ENCODE data around the gene TMEM30A. TPM values are rescaled to one million over a fixed set of nuclear protein-coding genes. Genes with fewer than 3 reads are reported as not detected.
A peak's percentile ranks its signal among the peaks of the same experiment; 100 is the strongest.

TMEM30A gene
- total RNA-seq, 1 experiment from 2014 or later, result 65.2 TPM

- H3K9me3 Mint-ChIP-seq, result peaks cover 0 to 13% of the 10 kb centered on the region in 2 experiments; a peak in 3 of 5 replicates
- no peaks in the 10 kb centered on the region for H3K27me3 Mint-ChIP-seq (ENCODE audit: low read depth)
- peak overlapping the region; percentile 95 for H3K27ac ChIP-seq (ENCODE audit: insufficient read length, low read depth, low read length)
- peak overlapping the region; percentile 69 for H4K91ac ChIP-seq (ENCODE audit: insufficient read length, low read depth, low read length)
- no peak overlapping the region for H3K23ac ChIP-seq (ENCODE audit: insufficient read length, low read depth, low read length)
- peaks cover 3% of the 10 kb centered on the region for H3K79me1 ChIP-seq (ENCODE audit: insufficient read depth, low read depth, low read length, poor library complexity, severe bottlenecking)
- H4K20me1 ChIP-seq (ENCODE audit: control insufficient read depth, insufficient read depth, insufficient read length), result no peaks in the 10 kb centered on the region
- no CpG with 5 or more reads among the region's 4 CpGs for WGBS (ENCODE audit: extremely low coverage, insufficient read length, low lambda C conversion rate)
- H2AK5ac ChIP-seq (ENCODE audit: insufficient read length, low read length), result peak overlapping the region; percentile 18
- no peak overlapping the region for H3K18ac ChIP-seq (ENCODE audit: insufficient read length, low read depth, low read length)
- peaks cover 7% of the 10 kb centered on the region; the same call in 1 of the 2 replicates for H3K79me2 ChIP-seq (ENCODE audit: insufficient read depth, low read length)
- no peak overlapping the region for H4K8ac ChIP-seq (replicated peaks; ENCODE audit: insufficient read length, low read depth, low read length)
- no peak overlapping the region for H3K14ac ChIP-seq (ENCODE audit: insufficient read depth, low read length)
- no peak overlapping the region for H2BK15ac ChIP-seq (ENCODE audit: low read depth, low read length)
- H3K4me2 ChIP-seq (ENCODE audit: insufficient read depth, insufficient read length, low read length), result no peak overlapping the region
- no peak overlapping the region; the same call in 1 of the 2 replicates for H3K4ac ChIP-seq (ENCODE audit: low read depth, low read length)
- H2BK5ac ChIP-seq (ENCODE audit: insufficient read length, low read length), result no peak overlapping the region
- no peak for DNase-seq
- no peak overlapping the region for H3T11ph ChIP-seq (ENCODE audit: low read length)
- H3K4me1 ChIP-seq (ENCODE audit: insufficient read depth, low read length), result peaks cover 5% of the 10 kb centered on the region; the same call in 1 of the 2 replicates
- H3K27me3 ChIP-seq (ENCODE audit: insufficient read depth, low read length), result no peaks in the 10 kb centered on the region
- H4K5ac ChIP-seq (ENCODE audit: insufficient read length, low read depth, low read length), result no peak overlapping the region
- peaks cover 28 to 50% (median 38%) of the 10 kb centered on the region in 3 experiments for H3K36me3 Mint-ChIP-seq (ENCODE audit: insufficient read depth in 1 of 3, low read depth in 3 of 3)
- peaks cover 33 to 37% of the 10 kb centered on the region in 2 experiments for H3K4me1 Mint-ChIP-seq
- H3K9me3 ChIP-seq (ENCODE audit: control insufficient read depth, low read depth, low read length), result peaks cover 7% of the 10 kb centered on the region
- TF ChIP-seq, protein P1, sequence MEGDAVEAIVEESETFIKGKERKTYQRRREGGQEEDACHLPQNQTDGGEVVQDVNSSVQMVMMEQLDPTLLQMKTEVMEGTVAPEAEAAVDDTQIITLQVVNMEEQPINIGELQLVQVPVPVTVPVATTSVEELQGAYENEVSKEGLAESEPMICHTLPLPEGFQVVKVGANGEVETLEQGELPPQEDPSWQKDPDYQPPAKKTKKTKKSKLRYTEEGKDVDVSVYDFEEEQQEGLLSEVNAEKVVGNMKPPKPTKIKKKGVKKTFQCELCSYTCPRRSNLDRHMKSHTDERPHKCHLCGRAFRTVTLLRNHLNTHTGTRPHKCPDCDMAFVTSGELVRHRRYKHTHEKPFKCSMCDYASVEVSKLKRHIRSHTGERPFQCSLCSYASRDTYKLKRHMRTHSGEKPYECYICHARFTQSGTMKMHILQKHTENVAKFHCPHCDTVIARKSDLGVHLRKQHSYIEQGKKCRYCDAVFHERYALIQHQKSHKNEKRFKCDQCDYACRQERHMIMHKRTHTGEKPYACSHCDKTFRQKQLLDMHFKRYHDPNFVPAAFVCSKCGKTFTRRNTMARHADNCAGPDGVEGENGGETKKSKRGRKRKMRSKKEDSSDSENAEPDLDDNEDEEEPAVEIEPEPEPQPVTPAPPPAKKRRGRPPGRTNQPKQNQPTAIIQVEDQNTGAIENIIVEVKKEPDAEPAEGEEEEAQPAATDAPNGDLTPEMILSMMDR (conservative IDR thresholded peaks at IDR 0.05), result no peak
- no peak overlapping the region for H3K56ac ChIP-seq (ENCODE audit: insufficient read length, low read depth, low read length)
- no peak overlapping the region for H2AFZ ChIP-seq (ENCODE audit: low read length)
- no peak overlapping the region for H3K9ac ChIP-seq (ENCODE audit: extremely low read depth, insufficient read length, low read length)
- H2BK20ac ChIP-seq (ENCODE audit: low read depth, low read length, poor library complexity, severe bottlenecking), result no peak overlapping the region
- H3K4me3 Mint-ChIP-seq, result no peak overlapping the region; a peak in 1 of 5 replicates
- H2BK12ac ChIP-seq (ENCODE audit: insufficient read length, low read depth, low read length), result no peak overlapping the region
- H3K23me2 ChIP-seq (ENCODE audit: insufficient read length, low read depth, low read length, poor library complexity, severe bottlenecking), result no peaks in the 10 kb centered on the region
- H2BK120ac ChIP-seq (ENCODE audit: low read depth, low read length, poor library complexity, severe bottlenecking), result no peak overlapping the region
- H3K27ac Mint-ChIP-seq, result peak overlapping the region; percentile 67 to 94 (median 93); a peak in 5 of 7 replicates
Measured at GRCh38 chr6:75268988-75269354, 15.6 kb downstream of the TMEM30A start.
